ENCODE data around the gene USP8.

GRCh38 chr15:50544368-50544767 is 120.2 kb downstream of the USP8 start:
- no peak for TF ChIP-seq CTCF (conservative IDR thresholded peaks at IDR 0.05; ENCODE audit: low read depth, low read length)
- no peak for TF ChIP-seq EZH2 (IDR thresholded peaks at IDR 0.05; ENCODE audit: borderline replicate concordance, low read depth, low read length, poor library complexity, severe bottlenecking)

Data from A673 (cell line).